ENCODE measurements around the gene TAF1C.
"Not testable (repeated sequence)": the region's sequence is repeated elsewhere in the genome, so short reads cannot be mapped to it uniquely, and the experiment has no call there.

The TAF1C gene

DNA sequence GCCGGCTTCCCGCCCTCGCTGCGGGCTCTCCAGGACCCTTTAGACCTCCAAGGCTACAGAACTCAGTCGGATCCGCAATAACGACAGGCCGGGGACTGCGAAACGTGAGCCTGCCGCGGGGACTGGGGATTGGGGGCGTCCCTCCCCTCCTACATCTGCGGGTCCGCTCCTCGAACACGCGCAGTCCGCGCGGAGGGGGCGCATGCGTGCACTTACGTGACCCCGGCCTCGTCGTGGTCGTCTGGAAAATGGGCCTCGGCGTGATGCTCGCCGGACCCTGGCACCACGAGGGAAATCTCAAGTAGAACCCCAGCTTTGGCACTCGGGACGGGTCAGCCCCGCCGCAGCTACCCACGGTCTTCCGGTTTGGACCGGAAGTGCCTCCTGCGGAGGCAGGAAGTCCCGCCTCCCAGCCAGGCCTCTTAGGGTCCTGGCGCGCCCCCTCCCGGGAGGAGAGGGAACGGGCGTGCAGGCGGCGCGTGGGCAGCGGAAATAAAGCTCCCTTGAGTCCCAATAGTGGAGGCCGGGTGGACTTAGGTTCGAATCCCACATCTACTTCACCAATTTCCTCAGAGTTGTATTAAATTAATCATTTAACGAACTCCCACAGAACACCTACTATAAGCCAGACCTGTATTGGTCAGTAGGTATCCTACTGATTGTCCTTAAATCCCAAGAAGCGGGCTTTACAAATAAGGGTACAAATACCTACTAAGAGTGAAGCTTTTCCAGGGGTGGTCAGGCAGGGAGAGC lies at the start of gene TAF1C:
TAF1C (minus strand) TSS at position 373 of the 753 bp plus-strand sequence. CDS start 2,069 bp downstream, outside the sequence.
- FAIRE-seq (no peak), DNase-seq (ENCODE audit: low spot score) (peak; percentile 97)

DNA sequence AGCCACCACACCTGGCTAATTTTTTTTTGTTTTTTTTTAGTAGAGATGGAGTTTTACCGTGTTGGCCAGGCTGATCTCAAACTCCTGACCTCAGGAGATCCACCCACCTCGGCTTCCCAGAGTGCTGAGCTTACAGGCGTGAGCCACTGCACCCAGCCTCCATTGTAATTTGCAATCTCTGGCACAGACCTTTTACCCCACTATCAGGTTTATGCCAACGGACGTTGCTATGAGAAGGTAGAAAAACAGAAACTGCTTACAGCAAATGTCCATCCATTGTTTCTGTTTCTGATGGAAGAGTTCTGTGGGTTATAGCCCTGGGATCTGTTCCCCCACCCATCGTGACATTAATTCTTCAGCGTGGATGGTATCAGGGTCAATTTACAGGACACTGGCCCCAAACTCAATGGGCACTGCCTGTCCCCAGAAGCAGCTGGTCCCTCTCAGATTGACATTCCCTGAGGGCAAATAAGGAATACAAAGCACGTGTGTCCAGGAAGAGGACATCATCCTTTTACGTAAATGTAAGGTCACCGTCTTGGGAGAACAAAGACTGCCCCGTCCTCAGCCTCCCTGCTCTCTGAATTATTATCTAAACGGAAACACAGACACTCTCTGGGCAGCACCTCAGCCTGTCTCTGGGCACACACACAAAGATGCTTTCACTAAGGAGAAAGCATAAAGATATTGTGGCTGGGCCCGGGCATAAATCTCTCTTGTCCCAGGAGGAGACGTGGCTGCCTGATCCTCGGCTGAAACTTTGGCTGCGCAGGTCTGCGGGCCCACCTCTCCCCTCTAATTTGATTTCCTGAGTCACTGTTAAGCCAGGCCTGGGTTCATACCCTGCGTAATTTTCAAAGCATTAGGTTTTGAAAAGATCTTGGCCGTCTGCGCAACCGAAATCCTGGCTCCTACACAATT lies 47.7 kb upstream of the TAF1C start:
- DNase-seq (ENCODE audit: low spot score) (no peak), FAIRE-seq (no peak)

DNA sequence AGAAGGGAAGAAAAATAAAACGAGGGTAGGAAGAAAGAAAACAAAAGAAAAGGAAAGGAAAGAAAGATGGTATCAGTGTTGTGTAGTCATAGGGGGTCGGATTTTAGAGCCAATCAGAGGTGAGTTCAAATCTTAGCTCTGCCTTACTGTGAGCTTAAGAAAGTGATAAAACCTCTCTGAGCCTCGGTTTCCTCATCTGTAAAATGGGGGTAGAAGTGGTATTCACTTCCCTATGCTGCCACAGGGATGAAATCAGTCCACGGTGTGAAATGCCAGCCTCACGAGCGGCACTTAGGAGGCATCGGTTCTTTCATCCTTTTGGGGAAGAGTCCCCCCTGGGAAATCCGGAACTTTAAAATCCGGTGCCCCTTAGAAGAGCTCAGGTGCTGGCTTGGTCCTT lies 46.9 kb upstream of the TAF1C start:
- FAIRE-seq (no peak), DNase-seq (ENCODE audit: low spot score) (no peak)

DNA sequence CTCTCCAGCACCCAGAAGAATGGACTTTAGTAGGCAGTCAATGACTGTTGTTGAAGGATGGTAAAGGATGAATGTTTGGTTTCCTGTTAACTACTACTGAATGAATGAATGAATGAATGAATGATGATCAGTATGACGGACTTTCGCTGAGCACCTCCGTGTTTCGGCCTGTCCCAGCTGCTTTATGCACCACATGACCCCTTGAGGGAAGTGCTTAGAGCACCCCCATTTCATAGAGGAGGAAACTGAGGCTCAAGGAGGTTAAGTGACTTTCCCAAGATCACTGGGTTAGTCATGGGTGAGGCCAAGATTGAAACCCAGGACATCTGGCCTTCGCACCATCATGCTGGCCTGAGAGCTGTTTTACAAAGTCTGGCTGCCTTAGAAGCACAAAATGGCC lies 46.1 kb upstream of the TAF1C start:
- DNase-seq (ENCODE audit: low spot score) = no peak
- no peak for FAIRE-seq

DNA sequence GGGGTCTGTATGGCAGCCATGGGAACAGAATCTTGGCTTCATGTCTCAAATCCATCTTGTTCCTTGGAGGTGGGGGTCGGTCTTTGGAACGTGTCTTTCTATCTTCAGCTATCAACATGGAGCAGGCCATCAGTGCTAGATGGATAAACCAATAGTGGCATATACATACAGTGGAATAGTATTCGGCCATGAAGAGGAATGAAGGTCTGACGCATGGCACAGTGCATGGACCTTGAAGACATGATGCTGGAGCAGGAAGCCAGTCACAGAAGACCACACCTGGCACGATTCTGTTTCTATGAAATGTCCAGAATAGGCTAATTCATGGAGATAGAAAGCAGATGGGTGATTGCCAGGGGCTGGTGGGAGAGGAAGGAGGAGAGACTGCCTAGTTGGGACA lies 45.2 kb upstream of the TAF1C start:
- DNase-seq (ENCODE audit: low spot score) (no peak), FAIRE-seq (no peak)

GRCh38 chr16:84229471-84229870 lies 42.6 kb upstream of the TAF1C start:
- FAIRE-seq = no peak

GRCh38 chr16:84228256-84228838 lies 41.5 kb upstream of the TAF1C start:
- DNase-seq (ENCODE audit: low spot score) (peak; percentile 89), FAIRE-seq (peak; percentile 83)

More at GRCh38 chr16:84229471-84229870, 42.6 kb upstream of the TAF1C start:
- DNase-seq (ENCODE audit: low spot score) = no peak

- no peak for DNase-seq (ENCODE audit: low spot score)
- no peak for FAIRE-seq
Measured at GRCh38 chr16:84227548-84227947, 40.7 kb upstream of the TAF1C start.

- FAIRE-seq = no peak
- DNase-seq (ENCODE audit: low spot score) = no peak
Measured at GRCh38 chr16:84226026-84226425, 39.2 kb upstream of the TAF1C start.

- no peak for DNase-seq (ENCODE audit: low spot score)
- FAIRE-seq = no peak
Measured at GRCh38 chr16:84225571-84225970, 38.7 kb upstream of the TAF1C start.

GRCh38 chr16:84225126-84225525 lies 38.3 kb upstream of the TAF1C start:
- no peak for DNase-seq (ENCODE audit: low spot score)
- FAIRE-seq = no peak

GRCh38 chr16:84224554-84224953 lies 37.7 kb upstream of the TAF1C start:
- no peak for FAIRE-seq
- DNase-seq (ENCODE audit: low spot score) = no peak

DNA sequence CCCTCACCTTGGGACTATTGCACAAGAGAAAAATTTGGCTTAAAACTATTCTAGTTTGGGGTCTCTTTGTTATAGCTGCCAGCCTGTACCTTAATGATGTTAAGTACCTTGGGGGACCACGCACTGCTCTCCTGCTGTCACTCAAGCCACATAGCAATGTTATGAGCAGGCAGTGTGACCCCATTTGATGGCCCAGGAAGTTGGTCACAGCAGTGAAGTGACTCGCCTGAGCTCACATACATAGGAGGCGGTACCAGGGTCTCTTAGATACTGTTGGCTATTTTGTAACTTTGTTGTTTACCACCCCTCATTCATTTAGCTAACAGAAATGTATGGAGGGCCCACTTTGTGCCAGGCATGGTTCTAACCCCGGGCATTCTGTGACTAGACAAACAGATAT lies 36.6 kb upstream of the TAF1C start:
- no peak for FAIRE-seq

DNA sequence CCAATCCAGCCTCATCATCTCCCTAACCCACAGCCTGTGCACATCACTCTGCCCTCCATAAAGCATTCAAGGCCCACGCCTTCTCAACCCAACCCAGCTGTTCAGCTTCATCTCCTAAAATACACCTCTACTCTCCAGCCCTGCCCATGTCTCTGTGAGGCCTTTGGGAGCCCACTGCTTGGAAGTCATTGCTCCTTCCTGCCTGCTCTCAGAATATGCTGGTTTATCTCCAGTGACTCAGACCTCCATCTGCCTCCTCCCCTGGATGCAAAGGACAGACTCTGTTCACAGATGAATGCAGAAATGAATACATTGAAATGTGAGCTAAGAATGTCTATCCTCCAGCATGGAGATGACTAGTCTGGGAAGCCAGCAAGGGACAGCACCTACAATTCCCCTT lies 34.0 kb upstream of the TAF1C start:
- no peak for FAIRE-seq
- no peak for DNase-seq (ENCODE audit: low spot score)

More for the DNA sequence above, 36.6 kb upstream of the TAF1C start:
- DNase-seq (ENCODE audit: low spot score) = no peak

- no peak for DNase-seq (ENCODE audit: low spot score)
- FAIRE-seq = no peak
Measured at GRCh38 chr16:84218956-84219355, 32.1 kb upstream of the TAF1C start.

- no peak for FAIRE-seq
Measured at GRCh38 chr16:84218176-84218823, 31.4 kb upstream of the TAF1C start.

DNA sequence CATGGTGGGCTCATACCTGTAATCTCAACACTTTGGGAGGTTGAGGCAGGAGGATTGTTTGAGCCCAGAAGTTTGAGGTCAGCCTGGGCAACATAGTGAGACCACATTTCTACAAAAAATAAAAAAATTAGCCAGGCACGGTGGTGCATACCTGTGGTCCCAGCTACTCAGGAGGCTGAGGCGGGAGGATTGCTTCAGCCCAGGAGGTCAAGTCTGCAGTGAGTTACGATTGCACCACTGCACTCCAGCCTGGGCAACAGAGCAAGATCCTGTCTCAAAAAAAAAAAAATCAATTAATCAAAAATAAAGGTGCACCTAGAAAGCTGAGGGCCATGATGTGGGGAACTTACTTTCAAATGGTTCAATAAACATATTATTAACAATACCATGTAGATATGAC lies 29.3 kb upstream of the TAF1C start:
- not testable (repeated sequence) for DNase-seq (ENCODE audit: low spot score); FAIRE-seq

More at GRCh38 chr16:84218176-84218823, 31.4 kb upstream of the TAF1C start:
- no peak for DNase-seq (ENCODE audit: low spot score)

GRCh38 chr16:84215531-84215930 lies 28.7 kb upstream of the TAF1C start:
- FAIRE-seq (no peak), DNase-seq (ENCODE audit: low spot score) (no peak)

DNA sequence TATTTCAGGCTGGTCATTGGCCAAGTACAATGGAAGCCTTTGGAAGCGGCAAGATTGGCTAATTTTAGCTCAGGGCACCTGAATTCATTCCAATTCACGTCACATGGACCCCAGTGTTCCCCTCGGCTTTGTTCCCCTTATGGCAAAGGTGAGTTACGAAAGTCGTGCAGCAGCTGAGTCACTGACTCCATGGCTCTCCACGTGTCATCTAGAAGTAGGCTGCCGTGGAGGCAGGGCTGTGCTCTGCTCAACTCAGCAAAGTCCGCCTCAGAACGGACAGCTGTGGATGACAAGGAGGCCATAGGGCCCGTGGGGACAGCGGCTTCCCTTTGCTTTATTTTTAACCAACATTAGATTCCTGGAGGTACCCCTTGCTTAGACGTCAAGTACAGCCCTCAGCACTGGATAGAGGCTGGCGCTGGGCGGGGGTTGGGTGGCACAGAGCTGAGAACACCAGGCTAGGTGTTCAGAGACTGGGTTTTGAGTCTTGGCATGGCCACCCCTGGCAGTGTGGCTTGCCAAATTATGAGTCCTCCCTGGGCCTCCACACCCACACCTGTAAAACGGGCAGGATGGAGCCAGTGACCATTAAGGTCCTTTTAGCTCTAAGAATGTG lies 27.7 kb upstream of the TAF1C start:
- DNase-seq (ENCODE audit: low spot score) = no peak
- no peak for FAIRE-seq

DNA sequence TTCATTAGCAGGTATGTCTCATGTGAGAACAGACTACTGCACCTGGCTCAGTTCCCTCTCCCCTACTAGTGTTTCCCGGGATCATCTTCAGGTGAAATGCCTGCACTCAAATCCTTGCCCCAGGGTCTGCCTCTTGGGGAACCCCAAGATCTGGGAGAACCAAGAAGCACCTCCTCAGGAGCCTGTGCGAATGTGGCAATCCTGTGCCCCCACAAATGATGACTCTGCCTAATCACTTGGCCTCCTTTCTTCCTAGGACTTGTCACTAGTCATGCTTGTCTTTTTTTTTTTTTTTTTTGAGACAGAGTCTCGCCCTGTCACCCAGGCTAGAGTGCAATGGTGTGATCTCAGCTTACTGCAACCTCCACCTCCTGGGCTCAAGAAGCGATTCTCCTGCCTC lies 25.8 kb upstream of the TAF1C start:
- FAIRE-seq (no peak), DNase-seq (ENCODE audit: low spot score) (no peak)

- FAIRE-seq = no peak
Measured at GRCh38 chr16:84212154-84212553, 25.3 kb upstream of the TAF1C start.

More at GRCh38 chr16:84212154-84212553, 25.3 kb upstream of the TAF1C start:
- DNase-seq (ENCODE audit: low spot score) = no peak
